ENCODE results near the gene NKX2-8. TPM values are rescaled to one million over a fixed set of nuclear protein-coding genes. Genes with fewer than 3 reads are reported as not detected.

The NKX2-8 gene
- total RNA-seq, 2 donors from 2014 or later, result not detected

GRCh38 chr14:36600431-36600830, 18.0 kb upstream of the NKX2-8 start:
- Histone ChIP-seq H3K27me3 (no peaks in the 10 kb centered on the region), H3K36me3 (no peaks in the 10 kb centered on the region)

GRCh38 chr14:36591482-36591881, 9.1 kb upstream of the NKX2-8 start:
- no peaks in the 10 kb centered on the region for H3K36me3 ChIP-seq
- H3K27me3 ChIP-seq, result peaks cover 3 to 9% of the 10 kb centered on the region in 2 donors
- DNase-seq (ENCODE audit: low spot score), result no peak
- no peaks in the 10 kb centered on the region for H3K4me1 ChIP-seq
- H3K9me3 ChIP-seq, result no peaks in the 10 kb centered on the region
- no peak overlapping the region for H3K27ac ChIP-seq
- no peak for TF ChIP-seq CTCF (IDR thresholded peaks at IDR 0.05)
- no peak overlapping the region for H3K4me3 ChIP-seq

More at GRCh38 chr14:36600431-36600830, 18.0 kb upstream of the NKX2-8 start:
- no peak for TF ChIP-seq CTCF (IDR thresholded peaks at IDR 0.05)
- Histone ChIP-seq H3K27ac (no peak overlapping the region), H3K4me3 (no peak overlapping the region), H3K4me1 (no peaks in the 10 kb centered on the region), H3K9me3 (no peaks in the 10 kb centered on the region)
- no peak for DNase-seq (ENCODE audit: low spot score)

- H3K36me3 ChIP-seq, result no peaks in the 10 kb centered on the region
- no peak overlapping the region for H3K4me3 ChIP-seq
- H3K4me1 ChIP-seq, result no peaks in the 10 kb centered on the region
- DNase-seq (ENCODE audit: low spot score), result no peak
- no peak for TF ChIP-seq CTCF (IDR thresholded peaks at IDR 0.05)
- no peaks in the 10 kb centered on the region for H3K9me3 ChIP-seq
- peaks cover 3 to 15% of the 10 kb centered on the region in 2 donors for H3K27me3 ChIP-seq
- H3K27ac ChIP-seq, result no peak overlapping the region
Observed at GRCh38 chr14:36588788-36589187, 6.4 kb upstream of the NKX2-8 start.

- TF ChIP-seq CTCF (IDR thresholded peaks at IDR 0.05), result no peak
- no peak overlapping the region for H3K27ac ChIP-seq
- H3K4me3 ChIP-seq, result no peak overlapping the region
- no peak for DNase-seq (ENCODE audit: low spot score)
- no peaks in the 10 kb centered on the region for H3K4me1 ChIP-seq
- peaks cover 3 to 16% of the 10 kb centered on the region in 2 donors for H3K27me3 ChIP-seq
- no peaks in the 10 kb centered on the region for H3K36me3 ChIP-seq
- no peaks in the 10 kb centered on the region for H3K9me3 ChIP-seq
Observed at GRCh38 chr14:36588119-36588518, 5.7 kb upstream of the NKX2-8 start.

GRCh38 chr14:36585100-36585499, 2.7 kb upstream of the NKX2-8 start:
- H3K4me3 ChIP-seq, result no peak overlapping the region
- H3K9me3 ChIP-seq, result no peaks in the 10 kb centered on the region
- peaks cover 3 to 26% of the 10 kb centered on the region in 2 donors for H3K27me3 ChIP-seq
- no peaks in the 10 kb centered on the region for H3K36me3 ChIP-seq
- no peak overlapping the region for H3K27ac ChIP-seq
- TF ChIP-seq CTCF (IDR thresholded peaks at IDR 0.05), result no peak
- H3K4me1 ChIP-seq, result peaks cover 0 to 28% of the 10 kb centered on the region in 2 donors
- DNase-seq (ENCODE audit: low spot score), result no peak
